Heart left ventricle (tissue), 13 donors: Measurements from ENCODE around the gene ELL.
"Not testable (repeated sequence)": the region's sequence is repeated elsewhere in the genome, so short reads cannot be mapped to it uniquely, and the experiment has no call there.

Source experiments
- CTCF ChIP-seq, 12 donors: fragments of 200-600 bp; sonication (generic) in 4 of 12; IDR thresholded peaks; one replicate each; pipeline versions ENCODE4 v1.5.0 to v1.8.0; 2018 to 2022; ENCODE audit warnings: antibody characterized with exemption in 12 of 12, mild to moderate bottlenecking in 5 of 12
- POLR2A ChIP-seq, 2 donors: fragments of 450-650 bp; IDR thresholded peaks; one replicate each; pipeline ENCODE4 v1.6.1; 2017; ENCODE audit warnings: antibody characterized with exemption in 2 of 2, mild to moderate bottlenecking in 2 of 2, moderate library complexity in 2 of 2
- donor health status: ischemic (EF 13 %, LVEDD 7.1; RV severe dilation, severe dysfunction).
- donor health status: DM: no; HTN: yes; CAD: no.
- donor health status: DM: no; HTN: no; CAD: no.
- donor health status: ischemic (EF 25% LVEDD 6.9; RV normal size, moderate dysfunction).
- donor health status: ischemic (EF 25% LVEDD 5.7; RV mildly dilated, moderate dysfunction).
- donor health status: ischemic (EF 35%, LVEDD 5.7; RV mildly dilated, moderate dysfunction).
- donor health status: nonischemic (EF 11% LVEDD 7.7; RV severe dilation, severe dysfunction).
- donor health status: DM: yes; HTN: yes; CAD: no.
- donor health status: PGD.
- donor health status: ischemic (EF 29% LVEDD 5.4; RV normal size, mild dysfunction).
- donor health status: nonischemic (EF 23%, LVEDD 6.1; RV moderate dilation, normal function).

DNA sequence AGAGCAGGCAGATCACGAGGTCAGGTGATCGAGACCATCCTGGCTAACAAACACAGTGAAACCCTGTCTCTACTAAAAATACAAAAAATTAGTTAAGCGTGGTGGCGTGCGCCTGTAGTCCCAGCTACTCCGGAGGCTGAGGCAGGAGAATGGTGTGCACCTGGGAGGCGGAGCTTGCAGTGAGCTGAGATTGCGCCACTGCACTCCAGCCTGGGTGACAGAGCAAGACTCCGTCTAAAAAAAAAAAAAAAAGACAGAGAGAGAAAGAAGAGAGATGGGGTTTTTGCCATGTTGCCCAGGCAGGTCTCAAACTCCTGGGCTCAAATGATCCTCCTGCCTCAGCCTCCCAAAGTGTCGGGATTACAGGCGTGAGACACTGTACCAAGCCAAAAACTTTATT lies 116.1 kb downstream of the ELL start:
- TF ChIP-seq CTCF, POLR2A (IDR thresholded peaks at IDR 0.05): not testable (repeated sequence)
